ENCODE data around the gene TCHHL1. TPM values are rescaled to one million over a fixed set of nuclear protein-coding genes. Genes with fewer than 3 reads are reported as not detected.

TCHHL1 gene
- total and polyA plus RNA-seq, 9 of the 15 experiments (the other 6 are each of a cell fraction or from before 2014, with no cell fraction given), result not detected

GRCh38 chr1:152052606-152053005, 36.3 kb downstream of the TCHHL1 start (continued):
- no peak for TF ChIP-seq HINFP (tag; conservative IDR thresholded peaks at IDR 0.05; ENCODE audit: low read depth)
- TF ChIP-seq GMEB1 (CRISPR knock-in tag; IDR thresholded peaks at IDR 0.05), result no peak
- no peak for TF ChIP-seq ZNF239 (CRISPR knock-in tag; IDR thresholded peaks at IDR 0.05)
- TF ChIP-seq ZNF518B (CRISPR knock-in tag; IDR thresholded peaks at IDR 0.05), result no peak
- TF ChIP-seq MIER1 (IDR thresholded peaks at IDR 0.05; ENCODE audit: low read depth), result no peak
- no peak for TF ChIP-seq NBN (IDR thresholded peaks at IDR 0.05; ENCODE audit: low read depth)
- no peak for TF ChIP-seq CAMTA2 (CRISPR knock-in tag; conservative IDR thresholded peaks at IDR 0.05)
- TF ChIP-seq ID3 (CRISPR knock-in tag; IDR thresholded peaks at IDR 0.05), result no peak
- TF ChIP-seq ID3 (tag; IDR thresholded peaks at IDR 0.05), result no peak
- TF ChIP-seq MTA2 (IDR thresholded peaks at IDR 0.05; ENCODE audit: low read depth), result no peak
- TF ChIP-seq TFAP4 (CRISPR knock-in tag; IDR thresholded peaks at IDR 0.05; ENCODE audit: borderline replicate concordance), result no peak
- TF ChIP-seq ZNF41 (CRISPR knock-in tag; conservative IDR thresholded peaks at IDR 0.05), result no peak
- TF ChIP-seq GTF2A2 (tag; IDR thresholded peaks at IDR 0.05), result no peak
- TF ChIP-seq RBM39 (optimal IDR thresholded peaks at IDR 0.05; ENCODE audit: low read depth, low read length), result no peak
- TF ChIP-seq MYBL2 (IDR thresholded peaks at IDR 0.05; ENCODE audit: low read depth), result no peak
- no peak for TF ChIP-seq MYBL2 (CRISPR knock-in tag; IDR thresholded peaks at IDR 0.05; ENCODE audit: borderline replicate concordance)
- no peak for TF ChIP-seq ZC3H8 (IDR thresholded peaks at IDR 0.05)
- no peak for TF ChIP-seq STAT5A (IDR thresholded peaks at IDR 0.05; ENCODE audit: borderline replicate concordance, low read length)
- no peak for TF ChIP-seq HCFC1 (IDR thresholded peaks at IDR 0.05; ENCODE audit: low read depth, low read length)
- TF ChIP-seq CEBPG (CRISPR knock-in tag; IDR thresholded peaks at IDR 0.05), result peak; percentile 76
- TF ChIP-seq CEBPG (tag; conservative IDR thresholded peaks at IDR 0.05 in 1 of 2, IDR thresholded peaks at IDR 0.05 in 1 of 2), result peak; percentile 39 to 90; a peak in 3 of 4 replicates
- no peak for TF ChIP-seq ZNF311 (CRISPR knock-in tag; IDR thresholded peaks at IDR 0.05)
- TF ChIP-seq ZNF717 (CRISPR knock-in tag; IDR thresholded peaks at IDR 0.05), result no peak
- no peak for TF ChIP-seq MXI1 (IDR thresholded peaks at IDR 0.05; ENCODE audit: low read depth, low read length)
